Activated gamma-delta T cell treated with Interleukin-2 at 50 U/mL for 16 hours (primary cell): ENCODE measurements around the gene DDO.
A peak's percentile ranks its signal among the peaks of the same experiment; 100 is the strongest.
"Not testable (repeated sequence)": the region's sequence is repeated elsewhere in the genome, so short reads cannot be mapped to it uniquely, and the experiment has no call there.

Experiments
- DNase-seq: peaks from one replicate; pipeline ENCODE4 v3.0.0-alpha.2; 2020

Gene DDO

DNA sequence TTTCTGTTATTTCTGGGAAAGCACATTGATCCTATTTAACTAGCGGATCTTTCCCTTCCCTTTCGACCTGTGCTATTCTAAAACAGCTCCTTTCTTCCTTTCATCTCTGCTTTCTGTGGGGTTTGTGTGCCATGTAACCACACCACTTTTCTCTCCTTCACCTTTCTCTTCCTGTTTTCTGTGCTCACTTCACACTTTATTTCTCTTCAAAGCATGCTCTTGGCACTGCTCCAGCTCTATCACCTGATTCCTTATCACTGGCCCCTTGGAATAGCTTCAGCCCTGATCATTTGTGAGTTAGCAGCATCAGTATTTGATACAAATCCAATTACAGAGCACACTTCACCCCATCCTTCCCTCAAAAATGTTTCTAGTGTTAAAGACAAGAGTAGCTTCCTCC lies 49.1 kb downstream of the DDO start:
- peak; percentile 16 for DNase-seq

GRCh38 chr6:110364364-110365105 lies 50.8 kb downstream of the DDO start:
- DNase-seq: no peak

DNA sequence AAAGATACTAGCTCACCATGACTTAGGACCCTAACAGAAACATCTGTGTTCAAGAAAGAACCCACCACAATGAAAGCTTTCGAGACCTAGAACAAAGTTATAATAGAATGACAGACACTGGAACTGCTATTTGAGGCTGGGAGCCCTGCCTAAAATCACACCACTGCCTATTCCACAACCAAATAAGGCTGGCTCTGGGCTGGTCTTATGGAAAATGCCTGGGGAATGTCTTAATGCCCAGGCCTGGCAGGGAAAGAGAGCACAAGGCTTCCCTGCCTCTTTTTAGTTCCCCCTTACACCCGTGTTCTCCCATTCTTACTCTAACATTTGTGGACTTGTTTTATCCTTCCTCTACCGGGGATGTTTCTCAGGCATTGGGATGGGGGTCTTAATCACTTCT lies 51.6 kb downstream of the DDO start:
- DNase-seq: no peak

GRCh38 chr6:110360676-110361075 lies 54.7 kb downstream of the DDO start:
- no peak for DNase-seq

GRCh38 chr6:110359556-110359955 lies 55.8 kb downstream of the DDO start:
- no peak for DNase-seq

DNA sequence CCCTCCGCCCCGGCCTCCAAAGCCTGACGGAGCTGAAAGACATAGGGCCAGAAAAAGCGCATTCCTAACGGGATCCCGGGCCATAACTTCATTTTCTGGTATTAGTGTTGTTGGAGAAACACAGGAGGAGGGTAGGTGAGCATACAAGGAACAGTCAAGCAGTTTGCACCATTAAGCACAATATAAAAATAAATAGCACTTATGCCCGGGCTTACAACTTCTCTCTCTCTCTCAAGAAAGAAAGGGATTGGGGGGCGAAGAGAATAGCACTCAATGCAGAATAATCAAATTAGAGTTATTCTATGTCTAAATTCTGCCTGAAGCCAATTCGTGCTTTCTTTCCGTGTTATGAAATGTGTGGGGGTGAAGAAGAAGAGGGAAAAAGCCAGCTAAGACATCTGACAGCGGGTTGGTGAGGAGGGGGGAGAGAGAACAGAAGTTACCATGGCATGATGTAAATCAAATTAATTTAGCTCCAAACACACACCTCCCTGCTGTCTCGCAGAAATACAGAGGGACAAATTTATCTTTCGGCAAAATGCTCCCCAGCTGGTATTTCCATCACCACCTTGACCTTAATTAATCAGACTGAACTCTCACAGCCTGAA lies 56.7 kb downstream of the DDO start:
- no peak for DNase-seq

DNA sequence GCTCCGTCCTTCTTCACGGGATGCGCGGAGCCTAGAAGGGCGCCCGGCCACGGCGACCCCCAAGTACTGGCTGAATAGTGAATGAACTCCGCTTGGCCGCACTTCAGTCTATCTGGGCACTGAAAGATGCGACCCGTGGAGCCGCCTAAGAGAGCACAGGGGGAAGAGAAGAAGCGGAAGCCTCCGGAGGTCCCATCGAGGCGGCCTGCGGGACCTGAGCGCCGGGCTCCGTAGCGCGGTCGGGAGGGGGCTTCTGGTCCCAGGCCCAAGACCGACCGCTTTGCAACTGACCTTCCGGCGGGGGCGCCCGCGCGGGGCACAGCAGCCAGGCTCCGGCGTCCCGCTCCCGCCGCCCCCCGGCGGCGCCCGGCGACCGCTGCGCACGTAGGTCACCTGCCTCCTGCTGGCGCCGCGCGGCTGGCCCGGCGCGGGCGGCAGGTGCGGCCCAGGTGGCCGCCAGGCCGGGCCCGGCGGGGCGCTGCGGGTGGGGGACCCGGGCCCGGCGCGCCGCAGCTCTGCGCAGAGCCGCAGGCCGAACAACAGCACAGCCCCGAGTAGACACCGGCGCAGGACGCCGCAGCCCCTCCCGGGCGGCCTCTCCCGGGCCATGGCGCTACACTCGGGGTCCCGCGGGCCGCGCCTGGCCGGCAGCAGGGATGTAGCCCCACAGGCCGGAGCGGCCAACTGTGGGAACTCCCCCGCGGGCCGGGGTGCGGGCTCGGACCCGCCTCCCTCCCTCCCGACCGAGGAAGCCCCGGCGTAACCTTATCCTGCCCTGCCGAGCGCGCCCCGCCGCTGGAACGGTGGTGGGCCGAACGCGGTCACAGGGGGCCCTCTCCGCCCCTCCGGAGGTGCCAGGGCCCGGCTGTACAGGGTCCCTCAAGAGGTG lies 57.5 kb downstream of the DDO start, which contains the start of gene METTL24:
Gene METTL24, minus strand, starts transcription at position 686 of the 889 bp plus-strand sequence. Its CDS starts 77 bp downstream, at position 609.
- peak; percentile 21 for DNase-seq

- DNase-seq: no peak
These were observed 58.1 kb downstream of the DDO start for GRCh38 chr6:110357298-110357663.

DNA sequence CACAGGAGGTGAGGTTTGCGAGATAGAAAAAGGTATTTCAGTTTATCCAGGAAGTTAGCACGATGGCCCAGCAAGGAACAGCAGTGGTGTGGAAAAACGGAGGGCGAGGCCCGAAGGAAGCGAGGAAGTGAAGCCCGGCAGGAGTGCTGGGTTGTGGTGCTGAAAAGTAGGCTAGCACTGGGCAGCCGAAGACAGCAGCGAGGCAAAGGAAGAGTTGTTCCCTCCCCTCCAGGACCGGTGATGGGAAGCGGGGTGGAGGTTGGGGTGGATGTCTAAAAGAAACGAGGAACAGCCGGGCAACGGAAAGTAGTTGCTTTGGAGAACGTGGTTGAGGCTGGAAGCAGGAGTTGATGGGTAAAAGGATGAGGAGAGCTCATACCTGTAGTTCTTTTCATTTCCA lies 58.6 kb downstream of the DDO start:
- DNase-seq: no peak

GRCh38 chr6:110355727-110356126 lies 59.6 kb downstream of the DDO start:
- DNase-seq: no peak

- DNase-seq: no peak
These were observed 60.4 kb downstream of the DDO start for GRCh38 chr6:110355022-110355421.

DNA sequence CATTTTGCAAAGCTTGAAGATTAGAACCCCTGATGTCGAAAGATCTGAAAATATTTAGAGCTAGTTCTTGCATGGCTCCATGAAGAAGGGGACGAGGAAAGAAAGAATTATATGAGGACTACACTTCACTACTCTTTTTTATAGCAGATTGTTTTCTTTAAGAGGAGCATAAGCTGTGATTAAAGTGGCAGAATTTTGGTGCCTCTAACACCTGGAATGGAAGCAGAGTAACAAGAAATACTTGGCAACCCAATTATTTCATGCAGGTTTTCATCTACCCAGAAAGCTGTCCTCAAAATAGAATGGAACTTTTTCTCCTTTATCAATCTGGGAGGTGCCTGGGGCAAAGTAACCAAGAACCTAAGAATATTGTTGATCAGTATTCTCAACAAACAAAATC lies 61.2 kb downstream of the DDO start:
- DNase-seq: no peak

DNA sequence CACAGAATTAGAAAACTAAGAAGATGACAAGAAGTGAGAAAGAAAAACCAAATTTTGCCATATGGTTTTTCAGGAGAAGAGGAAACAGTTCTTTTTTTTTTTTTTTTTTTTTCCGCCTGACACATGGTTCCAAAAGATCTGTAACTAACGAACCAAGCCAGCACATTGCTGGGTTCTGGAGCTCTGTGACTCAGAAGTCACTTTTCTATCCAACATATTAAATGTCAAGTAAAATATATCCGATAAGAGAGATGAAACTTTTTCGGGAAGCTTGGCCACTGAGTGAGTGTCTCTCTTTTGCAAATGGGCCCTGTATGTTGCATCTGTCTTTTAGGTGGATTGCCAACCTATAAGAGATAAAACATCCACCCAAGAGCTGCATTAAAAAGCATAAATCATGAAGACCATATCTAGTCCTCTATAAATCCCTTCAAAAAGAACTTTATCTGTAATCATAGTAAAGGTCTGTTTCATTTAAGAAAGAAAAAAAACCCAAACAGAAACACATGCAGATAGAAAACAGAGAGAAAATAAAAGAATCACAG lies 61.8 kb downstream of the DDO start:
- no peak for DNase-seq

DNA sequence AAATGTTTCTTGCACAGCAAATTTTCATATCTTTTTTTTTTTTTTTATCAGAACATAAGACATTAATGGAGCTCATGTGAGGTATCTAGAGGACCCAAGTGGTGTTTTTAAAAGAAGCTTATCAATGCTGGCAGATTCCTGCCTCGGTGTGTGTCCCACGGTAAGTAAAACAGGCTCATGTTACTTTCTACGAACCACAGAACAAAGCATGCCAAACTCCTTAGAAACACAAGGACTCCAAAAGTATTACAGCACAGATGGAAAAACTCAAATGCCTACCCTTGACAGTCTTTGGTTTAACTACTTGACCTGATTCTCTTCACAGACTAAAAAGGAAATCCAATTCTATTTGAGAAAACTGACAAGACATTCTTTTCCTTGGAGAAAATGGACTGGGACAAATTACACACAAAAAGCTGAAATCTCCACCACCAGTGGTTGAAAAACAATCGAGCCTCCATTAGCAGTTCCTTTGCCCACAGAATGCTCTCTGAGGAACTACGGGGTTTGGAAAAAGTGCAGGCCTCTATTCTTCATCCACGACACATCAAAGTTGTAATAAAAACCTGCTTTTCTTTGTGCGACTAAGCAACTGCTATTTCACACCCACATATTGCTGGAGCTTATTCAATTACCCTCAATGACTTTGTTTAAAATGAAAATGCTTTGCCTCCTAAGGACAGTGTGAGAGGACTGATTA lies 62.7 kb downstream of the DDO start:
- no peak for DNase-seq

DNA sequence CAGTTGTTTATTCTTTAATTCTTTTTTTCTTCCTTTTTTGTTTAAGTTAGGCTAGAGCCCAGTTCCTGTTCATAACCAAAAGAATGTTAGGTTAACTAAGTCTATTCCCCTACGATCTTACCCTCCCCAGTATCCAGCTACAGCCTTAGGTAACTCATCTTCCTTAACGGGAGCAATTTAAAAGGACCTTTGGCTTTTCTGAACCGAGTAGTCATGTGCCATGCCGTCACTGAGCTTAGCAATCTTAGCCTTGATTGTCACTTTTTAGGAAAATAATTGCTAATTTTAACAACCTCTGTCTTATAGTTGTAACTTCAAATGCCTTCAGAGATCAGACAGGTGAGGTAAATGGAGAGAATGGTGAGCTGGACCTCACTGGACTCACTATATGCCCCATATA lies 63.4 kb downstream of the DDO start:
- DNase-seq: no peak

GRCh38 chr6:110351546-110351945 lies 63.8 kb downstream of the DDO start:
- DNase-seq: no peak

- not testable (repeated sequence) for DNase-seq
These were observed 64.8 kb downstream of the DDO start for GRCh38 chr6:110350593-110350992.

GRCh38 chr6:110348961-110349690 lies 66.2 kb downstream of the DDO start:
- no peak for DNase-seq

DNA sequence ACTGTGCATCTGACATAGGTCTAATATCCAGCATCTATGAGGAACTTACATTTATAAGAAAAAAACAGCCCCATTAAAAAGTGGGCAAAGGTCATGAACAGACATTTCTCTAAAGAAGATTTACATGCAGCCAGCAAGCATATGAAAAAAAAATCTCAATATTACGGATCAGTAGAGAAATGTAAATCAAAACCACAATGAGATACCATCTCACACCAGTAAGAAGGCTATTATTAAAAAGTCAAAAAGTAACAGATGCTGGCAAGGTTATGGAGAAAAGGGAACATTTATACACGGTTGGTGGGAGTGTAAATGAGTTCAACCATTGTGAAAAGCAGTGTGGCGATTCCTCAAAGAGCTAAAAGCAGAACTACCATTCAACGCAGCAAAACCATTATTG lies 70.3 kb downstream of the DDO start:
- DNase-seq: no peak

- no peak for DNase-seq
These were observed 72.6 kb downstream of the DDO start for GRCh38 chr6:110342759-110343158.
